HL-60 (cell line): ENCODE data around the gene ZNF24.

Experiments
- CTCF ChIP-seq: IDR thresholded peaks from one replicate; pipeline ENCODE4 v1.5.1; 2011; ENCODE audit warnings: low read length, control low read depth, inconsistent platforms; ENCODE audit not compliant: insufficient read depth
- POLR2AphosphoS5 ChIP-seq: IDR thresholded peaks from 2 replicates; pipeline ENCODE4 v1.6.1; 2012; ENCODE audit warnings: low read depth
- REST ChIP-seq: IDR thresholded peaks from 2 replicates; pipeline ENCODE4 v1.6.1; 2012; ENCODE audit warnings: low read depth; ENCODE audit not compliant: insufficient replicate concordance

- TF ChIP-seq REST (peak; percentile 0), CTCF (no peak), POLR2AphosphoS5 (no peak)
Observed at GRCh38 chr18:35289727-35290093, 54.5 kb downstream of the ZNF24 start.
